ENCODE results near the gene TMEM231. TPM values are rescaled to one million over a fixed set of nuclear protein-coding genes. Genes with fewer than 3 reads are reported as not detected.

The TMEM231 gene, protein sequence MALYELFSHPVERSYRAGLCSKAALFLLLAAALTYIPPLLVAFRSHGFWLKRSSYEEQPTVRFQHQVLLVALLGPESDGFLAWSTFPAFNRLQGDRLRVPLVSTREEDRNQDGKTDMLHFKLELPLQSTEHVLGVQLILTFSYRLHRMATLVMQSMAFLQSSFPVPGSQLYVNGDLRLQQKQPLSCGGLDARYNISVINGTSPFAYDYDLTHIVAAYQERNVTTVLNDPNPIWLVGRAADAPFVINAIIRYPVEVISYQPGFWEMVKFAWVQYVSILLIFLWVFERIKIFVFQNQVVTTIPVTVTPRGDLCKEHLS
- 1 to 10 TPM; 2.7 to 6.7 (median 3.5) TPM for total RNA-seq
- 1 to 10 TPM; 2.2 to 3.3 (median 2.3) TPM for polyA plus RNA-seq
- long read RNA-seq, donor 1, partial matches to known transcripts: 0 of 1 reads
- long read RNA-seq, donor 1, other reads (novel, unspliced or antisense): 0 of 1 reads
- long read RNA-seq, donor 2: 0 reads

DNA sequence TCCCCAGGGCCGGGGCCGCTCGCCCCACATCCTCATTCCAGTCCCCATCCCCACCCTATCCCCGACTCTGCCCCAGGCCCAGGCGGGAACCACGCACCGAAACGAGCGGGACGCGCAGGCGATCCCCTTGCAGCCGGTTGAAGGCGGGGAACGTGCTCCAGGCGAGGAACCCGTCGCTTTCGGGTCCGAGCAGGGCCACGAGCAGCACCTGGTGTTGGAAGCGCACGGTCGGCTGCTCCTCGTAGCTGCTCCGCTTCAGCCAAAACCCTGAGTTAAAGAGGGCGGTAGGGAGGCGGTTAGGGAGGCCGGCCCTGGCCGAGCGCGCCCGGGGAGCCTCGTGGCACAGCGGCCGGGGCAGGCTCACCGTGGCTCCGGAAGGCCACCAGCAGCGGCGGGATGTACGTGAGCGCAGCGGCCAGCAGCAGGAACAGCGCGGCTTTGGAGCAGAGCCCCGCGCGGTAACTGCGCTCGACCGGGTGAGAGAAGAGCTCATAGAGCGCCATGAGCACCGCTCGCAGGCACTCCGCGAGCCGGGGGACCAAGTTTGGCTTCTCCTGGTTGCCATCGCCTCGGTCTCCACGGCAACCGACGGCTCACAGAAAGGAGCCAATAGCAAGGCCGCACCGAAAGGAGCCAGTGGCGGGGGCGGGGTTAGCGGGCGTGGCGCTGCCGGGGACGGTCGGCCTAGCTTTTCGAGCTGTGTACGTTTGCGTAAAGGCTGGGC is at the start of gene TMEM231:
Gene TMEM231, minus strand, starts transcription at position 546 of the 724 bp plus-strand sequence. Its CDS starts 43 bp downstream, at position 503.
- H3K4me3 ChIP-seq: peak within 1 kb of the TSS; percentile 59 to 100 (median 81)
- WGBS, 5 donors: 0 to 1% (median 0%) methylated on average over 13 to 75 of the region's 75 CpGs
- H3K27ac ChIP-seq: peak within 1 kb of the TSS; percentile 38 to 84 (median 80)
- no peaks in the 10 kb centered on the region for H3K9me3 ChIP-seq
- peaks cover 0 to 5% (median 0%) of the 10 kb centered on the region in 7 donors for H3K27me3 ChIP-seq (replicated peaks in 1 of 7)
- H3K36me3 ChIP-seq: no peaks in the 10 kb centered on the region
- intact Hi-C loops (cut with DNase I; ENCODE audit: low total_unique reads): loop anchor here (10.0 kb wide), 1 partner anchor 91 kb away; the partner anchor contains the start of gene TMEM170A
- peaks cover 6 to 31% (median 20%) of the 10 kb centered on the region in 6 donors for H3K4me1 ChIP-seq
- peak; percentile 99 for DNase-seq
- TF ChIP-seq CTCF (IDR thresholded peaks at IDR 0.05 in 8 of 11, conservative IDR thresholded peaks at IDR 0.05 in 3 of 11): peak in 2 of 11 experiments; percentile 7 to 32
- no peak for TF ChIP-seq POLR2A (IDR thresholded peaks at IDR 0.05)
- TF ChIP-seq POLR2AphosphoS5 (IDR thresholded peaks at IDR 0.05): peak; percentile 74 to 85 (median 83)

DNA sequence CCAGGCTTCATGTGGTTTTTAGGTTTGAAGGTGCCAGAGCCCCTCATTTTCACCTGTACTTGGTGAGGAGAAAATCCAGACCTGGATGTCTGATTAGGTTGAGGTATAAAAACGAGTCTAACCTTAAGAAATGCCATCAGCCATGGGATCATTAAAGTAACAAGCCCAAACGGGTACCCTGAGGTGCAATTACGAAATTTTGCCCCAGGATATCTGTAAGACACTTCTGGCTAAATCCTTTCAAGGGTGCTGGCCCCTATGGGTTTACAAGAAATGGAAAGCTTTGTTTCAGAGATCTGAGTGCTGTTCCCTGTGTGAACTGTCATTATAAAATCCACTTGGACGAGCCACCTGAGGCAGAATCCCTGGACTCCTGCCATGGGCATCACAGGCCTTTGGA is 47.2 kb upstream of the TMEM231 start:
- H3K4me1 ChIP-seq: no peaks in the 10 kb centered on the region
- peaks cover 0 to 16% (median 11%) of the 10 kb centered on the region in 8 donors for H3K9me3 ChIP-seq
- WGBS, 5 donors: 90 to 96% (median 94%) methylated on average over 4 of the region's 4 CpGs
- no peaks in the 10 kb centered on the region for H3K27me3 ChIP-seq (replicated peaks in 1 of 7)
- intact Hi-C loops (cut with DNase I; ENCODE audit: low total_unique reads): no loop called here
- H3K36me3 ChIP-seq: peaks cover 8 to 98% (median 77%) of the 10 kb centered on the region in 6 donors
- no peak overlapping the region for H3K27ac ChIP-seq
- DNase-seq: no peak
- H3K4me3 ChIP-seq: no peak overlapping the region
- TF ChIP-seq CTCF (IDR thresholded peaks at IDR 0.05 in 8 of 11, conservative IDR thresholded peaks at IDR 0.05 in 3 of 11) (no peak), POLR2A (IDR thresholded peaks at IDR 0.05) (no peak), POLR2AphosphoS5 (IDR thresholded peaks at IDR 0.05) (no peak)

DNA sequence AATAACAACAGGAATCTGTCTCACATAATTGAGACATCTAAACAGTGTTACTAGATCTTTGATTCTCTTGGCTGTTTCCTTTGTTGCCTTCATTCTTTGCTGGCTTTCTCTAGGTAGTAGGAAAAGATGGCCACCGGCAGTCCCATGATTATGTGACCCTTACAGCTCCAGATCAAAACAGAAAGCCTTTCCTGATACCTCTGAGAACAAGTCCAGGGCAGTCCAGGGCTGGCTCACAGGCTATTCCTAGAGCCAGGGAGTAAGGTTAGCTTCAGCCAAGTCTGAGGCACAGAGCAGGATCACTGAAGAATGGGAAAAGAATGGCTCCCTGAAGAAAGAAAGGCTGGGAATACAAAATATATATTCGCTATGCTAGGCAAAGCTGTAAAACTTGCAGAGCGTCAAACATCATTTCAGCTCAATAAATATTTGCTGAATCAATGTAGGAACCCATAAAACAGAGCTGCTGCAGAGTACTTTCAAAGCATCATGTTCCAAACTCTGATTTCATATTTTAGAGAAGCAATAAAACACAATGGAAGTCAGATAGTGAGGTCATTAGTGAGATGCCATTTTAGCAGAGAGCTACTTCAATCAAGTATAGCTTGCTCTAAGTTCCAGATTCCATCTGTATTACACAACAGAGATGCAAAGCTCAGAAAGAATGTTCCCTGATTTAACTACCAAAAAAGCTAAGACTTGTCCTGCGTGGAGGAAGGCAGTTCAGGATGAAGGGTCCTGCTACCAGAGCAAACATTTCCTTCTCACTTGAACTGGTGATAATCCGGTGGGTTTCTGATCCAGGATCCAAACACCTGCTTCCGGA is 43.6 kb upstream of the TMEM231 start:
- Histone ChIP-seq H3K9me3 (peaks cover 0 to 20% (median 11%) of the 10 kb centered on the region in 8 donors), H3K27me3 (replicated peaks in 1 of 7) (no peaks in the 10 kb centered on the region), H3K4me1 (peaks cover 0 to 5% (median 2%) of the 10 kb centered on the region in 6 donors), H3K27ac (no peak overlapping the region), H3K4me3 (no peak overlapping the region), H3K36me3 (peaks cover 8 to 93% (median 60%) of the 10 kb centered on the region in 6 donors)
- intact Hi-C loops (cut with DNase I; ENCODE audit: low total_unique reads): no loop called here
- 90 to 96% (median 94%) methylated on average over 6 of the region's 6 CpGs for WGBS, 5 donors
- DNase-seq: no peak
- TF ChIP-seq CTCF (IDR thresholded peaks at IDR 0.05 in 8 of 11, conservative IDR thresholded peaks at IDR 0.05 in 3 of 11) (no peak), POLR2AphosphoS5 (IDR thresholded peaks at IDR 0.05) (no peak), POLR2A (IDR thresholded peaks at IDR 0.05) (no peak)

Measured in spleen (tissue), 13 donors.